Stimulated activated CD4-positive, alpha-beta T cell treated with anti-CD3 and anti-CD28 coated beads, Interleukin-15, amount 100 ng/mL, for 48 hours (primary cell): ENCODE results near the gene ZBTB20.

Experiments
- DNase-seq, 2 donors: peaks; one replicate each; pipeline ENCODE4 v3.0.0-alpha.2; 2020; ENCODE audit warnings: low read depth in 2 of 2

The ZBTB20 gene

DNA sequence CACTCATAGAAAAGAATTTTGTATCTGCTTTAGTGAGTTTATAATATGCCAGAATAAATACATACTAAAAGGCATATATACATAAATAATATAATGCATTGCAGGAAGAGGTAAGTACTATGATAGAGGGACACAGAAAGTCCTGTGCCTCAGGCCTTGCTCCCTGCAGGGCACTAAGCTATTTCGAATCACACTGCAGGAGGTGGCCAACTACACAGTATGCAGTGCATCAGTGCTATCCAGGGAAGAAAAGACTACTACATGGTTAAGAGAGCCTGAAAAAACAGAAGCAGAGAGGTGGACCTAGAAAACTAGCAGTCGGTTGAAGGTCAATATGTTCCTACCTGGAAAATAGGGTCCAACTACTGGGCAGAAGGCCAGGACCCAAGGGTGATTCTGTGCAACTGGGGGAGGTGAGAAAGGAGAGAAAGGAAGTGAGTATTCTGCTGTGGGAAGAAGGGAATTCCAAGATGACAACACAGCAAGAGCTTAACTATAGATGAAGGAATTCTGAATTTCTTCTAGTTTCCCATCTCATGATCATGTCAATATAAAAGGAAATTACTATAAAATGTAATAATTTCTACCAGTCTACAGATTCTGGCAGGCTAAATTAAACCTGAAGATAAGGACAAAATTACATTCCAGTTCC is 218.0 kb downstream of the ZBTB20 start:
- DNase-seq, result no peak

- DNase-seq, result no peak
These were observed 242.5 kb downstream of the ZBTB20 start for GRCh38 chr3:114904633-114905032.

DNA sequence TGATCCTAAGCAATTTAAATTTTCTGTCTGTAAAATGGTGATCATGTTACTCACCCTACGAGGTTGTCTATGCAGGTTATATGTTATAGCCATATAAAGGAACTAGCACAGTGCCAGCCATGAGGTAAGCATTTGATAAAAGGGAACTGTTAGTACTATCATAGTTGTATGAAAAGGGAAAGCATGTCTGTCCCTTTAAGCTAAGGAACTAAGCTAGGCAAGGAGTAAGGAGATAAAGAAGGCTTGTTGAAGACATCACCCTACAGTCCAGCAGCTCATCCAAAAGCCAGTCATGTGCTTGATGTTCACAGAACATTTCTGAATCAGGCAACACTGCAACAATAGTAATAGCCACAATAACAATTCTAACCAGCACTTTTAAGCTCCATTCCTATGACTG is 243.9 kb downstream of the ZBTB20 start:
- DNase-seq, result no peak

- no peak for DNase-seq
These were observed 244.4 kb downstream of the ZBTB20 start for GRCh38 chr3:114902691-114903101.

DNA sequence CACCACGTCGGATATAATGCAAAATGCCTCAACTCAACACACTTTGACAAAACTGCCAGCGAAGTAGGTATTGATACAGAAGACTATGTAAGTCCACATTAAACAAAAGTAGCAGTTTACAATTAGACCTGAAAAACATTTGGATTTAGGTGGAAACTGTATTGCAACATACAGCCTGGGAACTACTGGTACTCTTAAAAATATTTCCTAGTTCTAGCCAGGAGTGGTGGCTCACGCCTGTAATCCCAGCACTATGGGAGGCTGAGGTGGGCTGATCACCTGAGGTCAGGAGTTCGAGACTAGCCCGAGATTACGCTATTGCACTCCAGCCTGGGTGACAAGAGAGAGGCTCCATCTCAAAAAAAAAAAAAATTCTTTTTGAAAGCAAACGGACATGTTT is 246.2 kb downstream of the ZBTB20 start:
- DNase-seq, result no peak

- no peak for DNase-seq
These were observed 247.7 kb downstream of the ZBTB20 start for GRCh38 chr3:114899186-114899931.

DNA sequence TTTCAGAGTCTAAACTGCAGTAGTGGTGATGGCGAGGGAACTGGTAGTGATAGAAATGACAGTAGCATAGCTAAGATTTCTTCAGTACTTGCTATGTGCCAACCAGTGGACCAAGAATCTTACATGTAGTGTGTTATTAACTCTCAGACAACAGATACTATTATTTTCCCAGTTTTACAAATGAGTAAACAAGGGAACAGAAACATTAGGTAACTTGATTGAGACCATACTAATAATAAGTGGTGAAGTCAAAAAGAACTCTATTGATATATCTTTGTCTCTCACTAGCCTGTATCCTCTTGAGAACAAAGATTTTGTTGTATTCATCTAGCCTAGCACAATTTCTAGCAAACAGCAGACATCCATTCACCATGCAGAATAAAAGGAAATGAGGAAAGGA is 250.1 kb downstream of the ZBTB20 start:
- no peak for DNase-seq

GRCh38 chr3:114893361-114893760 is 253.7 kb downstream of the ZBTB20 start:
- no peak for DNase-seq

DNA sequence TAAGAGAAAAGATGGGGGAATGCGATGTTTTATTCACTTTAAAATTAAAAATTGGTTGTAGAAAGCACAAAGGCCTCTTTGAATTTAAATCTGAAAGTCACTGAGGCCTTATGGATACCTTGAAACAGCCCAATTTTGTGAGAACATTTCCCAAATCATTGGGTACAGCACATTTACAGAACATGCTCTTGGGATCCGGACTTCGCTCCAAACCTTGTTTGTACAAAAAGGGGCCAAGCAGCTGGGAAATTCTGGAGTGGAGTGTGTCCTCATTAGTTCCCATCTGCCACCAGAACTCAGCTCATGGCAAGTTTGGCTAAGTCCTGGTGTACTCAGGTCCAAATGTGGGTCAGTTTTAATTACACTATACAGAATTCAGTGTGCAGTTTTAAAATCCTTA is 254.2 kb downstream of the ZBTB20 start:
- DNase-seq, result no peak

GRCh38 chr3:114892131-114892879 is 254.8 kb downstream of the ZBTB20 start:
- DNase-seq, result no peak

DNA sequence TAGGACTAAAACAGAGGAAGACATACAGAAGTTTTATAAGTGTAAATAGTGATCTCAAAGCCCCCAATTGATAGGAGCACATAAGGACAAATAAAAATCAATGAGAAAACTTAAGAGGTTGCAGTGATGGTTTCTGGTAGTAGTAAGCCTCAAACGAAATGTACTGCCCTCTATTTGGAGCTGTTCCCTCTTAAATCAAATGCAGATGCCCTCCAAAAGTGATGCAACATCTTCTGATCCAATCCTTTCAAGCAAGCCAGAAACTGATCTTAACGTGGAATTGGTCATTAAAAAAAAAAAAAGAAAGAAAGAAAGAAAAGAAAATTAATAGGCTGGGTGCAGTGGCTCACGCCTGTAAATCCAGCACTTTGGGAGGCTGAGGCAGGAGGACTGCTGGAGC is 259.3 kb downstream of the ZBTB20 start:
- DNase-seq, result no peak

- no peak for DNase-seq
These were observed 260.2 kb downstream of the ZBTB20 start for GRCh38 chr3:114886905-114887304.

GRCh38 chr3:114884213-114884923 is 262.7 kb downstream of the ZBTB20 start:
- DNase-seq, result no peak

- no peak for DNase-seq
These were observed 267.0 kb downstream of the ZBTB20 start for GRCh38 chr3:114880078-114880477.

- no peak for DNase-seq
These were observed 267.7 kb downstream of the ZBTB20 start for GRCh38 chr3:114879059-114880031.

GRCh38 chr3:114878114-114878839 is 268.8 kb downstream of the ZBTB20 start:
- DNase-seq, result no peak

DNA sequence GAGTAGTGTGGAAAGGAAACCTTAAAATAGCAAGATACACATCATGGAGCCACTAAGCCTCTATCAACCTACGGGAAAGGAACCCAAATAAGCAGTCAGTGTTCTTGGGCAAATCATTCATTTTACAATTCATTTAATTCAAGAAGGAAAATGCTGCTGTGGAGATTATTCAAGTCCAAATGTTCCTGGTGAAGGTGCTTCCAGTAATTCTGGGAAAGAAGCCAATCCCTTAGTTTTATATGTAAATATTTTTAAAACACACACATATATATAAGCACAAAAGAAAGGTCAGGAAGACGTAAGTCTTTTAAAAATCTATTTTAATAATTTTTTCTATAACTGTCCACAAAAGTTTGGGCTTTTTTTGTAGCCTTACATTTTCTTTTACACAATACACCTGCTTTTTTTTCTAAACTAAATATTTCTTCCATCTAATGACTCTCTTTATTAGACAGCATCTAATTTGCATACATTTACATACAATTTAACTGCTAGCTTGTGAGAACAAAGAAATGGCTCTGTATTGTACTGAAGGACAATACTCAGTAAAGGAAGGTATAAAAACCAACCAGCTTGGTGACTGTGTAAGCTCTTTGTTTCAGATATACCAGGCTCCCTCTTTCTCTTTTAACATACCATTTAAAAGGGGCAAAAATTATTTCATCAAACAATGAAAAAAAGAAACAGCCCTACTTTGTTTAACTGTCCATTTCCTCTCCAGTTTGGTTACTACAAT is 269.5 kb downstream of the ZBTB20 start:
- no peak for DNase-seq

DNA sequence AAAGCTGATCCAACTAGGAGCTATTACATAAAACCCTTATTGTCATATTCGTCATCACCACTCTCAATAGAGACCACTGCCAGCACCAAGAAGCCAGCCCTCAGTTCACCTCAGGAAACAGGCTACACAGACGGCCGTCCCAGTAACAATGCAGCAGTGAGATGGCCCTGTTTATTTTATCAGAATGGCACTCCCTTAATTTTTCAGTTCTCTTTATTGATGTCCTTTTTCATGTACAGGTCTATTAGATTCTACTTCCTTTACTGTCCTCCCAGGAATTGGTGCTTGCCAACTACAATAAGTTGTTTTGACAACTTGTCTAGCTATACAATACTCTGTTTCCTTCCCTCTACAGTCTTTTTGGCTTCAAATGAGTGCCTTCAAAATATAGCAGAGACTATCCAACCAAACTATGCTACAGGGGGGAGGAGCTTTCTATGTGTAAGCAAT is 272.5 kb downstream of the ZBTB20 start:
- DNase-seq, result no peak

DNA sequence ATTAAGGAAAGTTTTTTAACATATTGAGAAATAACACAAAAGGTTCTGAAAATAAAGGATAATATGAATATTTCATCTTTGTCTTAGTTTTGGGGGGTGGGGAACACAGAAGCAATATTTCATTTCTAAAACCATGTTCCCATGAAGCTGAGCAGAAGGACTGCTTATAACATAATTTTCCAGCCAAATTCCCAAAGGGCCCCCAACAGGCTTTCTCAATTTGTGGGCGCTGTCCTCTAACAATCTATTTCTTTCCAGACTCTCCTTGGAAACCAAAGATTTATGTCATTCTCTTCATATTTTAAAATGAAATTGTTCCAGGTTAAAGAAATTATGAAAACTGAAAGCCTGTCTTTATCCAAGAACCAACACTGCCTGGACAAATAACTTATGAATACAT is 273.5 kb downstream of the ZBTB20 start:
- no peak for DNase-seq

GRCh38 chr3:114872588-114872987 is 274.5 kb downstream of the ZBTB20 start:
- DNase-seq, result no peak
